Caki2 (cell line): ENCODE results near the gene MTCH2. TPM values are rescaled to one million over a fixed set of nuclear protein-coding genes. Genes with fewer than 3 reads are reported as not detected.
"Not testable (repeated sequence)": the region's sequence is repeated elsewhere in the genome, so short reads cannot be mapped to it uniquely, and the experiment has no call there.

Experiments
- DNase-seq: peaks from one replicate; pipeline ENCODE4 v3.0.0-alpha.2; 2015; ENCODE audit warnings: low read depth
- in situ Hi-C: cut with HindIII; loops from 2 replicates; pipeline ENCODE4 v1.10.0; 2016; ENCODE audit warnings: low sequenced_read_pairs, low pct_unique_long_range_greater_than_20kb, mixed read lengths
- total RNA-seq: library from RNA; depleted of rRNA; stranded (reverse); fragments of >200 nt; shearing (Covaris generic); gene quantifications from 2 replicates; pipeline ENCODE4 v1.2.3, GENCODE V29; 2014; ENCODE audit warnings: low replicate concordance; rRNA removed

MTCH2 gene
- 17.6 and 23.8 TPM in 2 replicates for total RNA-seq

- peak; percentile 94 for DNase-seq
- in situ Hi-C loops: no loop called here
Measured at GRCh38 chr11:47642099-47642855, at the start of gene MTCH2. TSS of gene MTCH2 (minus strand) at chr11:47642559. CDS start at chr11:47642465, 94 bp downstream.

DNA sequence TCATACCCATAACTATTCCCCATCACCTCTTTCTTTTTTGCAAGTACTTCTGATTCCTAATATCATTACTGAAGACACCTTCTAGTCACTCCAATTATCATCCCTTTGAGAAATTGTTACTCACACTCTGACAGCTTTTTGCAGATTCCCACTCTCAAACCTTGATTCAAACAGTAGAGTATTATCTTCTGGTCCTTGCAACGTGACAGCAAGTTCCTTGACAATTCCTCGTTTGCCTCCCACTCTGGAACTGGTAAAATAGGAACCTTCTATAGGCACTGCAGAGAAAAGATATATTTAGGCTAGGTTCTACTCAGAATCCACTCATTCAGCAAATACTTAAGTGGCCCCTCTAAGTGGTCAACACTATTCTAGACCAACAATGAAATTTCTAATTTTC is 49.6 kb upstream of the MTCH2 start:
- in situ Hi-C loops: no loop called here

DNA sequence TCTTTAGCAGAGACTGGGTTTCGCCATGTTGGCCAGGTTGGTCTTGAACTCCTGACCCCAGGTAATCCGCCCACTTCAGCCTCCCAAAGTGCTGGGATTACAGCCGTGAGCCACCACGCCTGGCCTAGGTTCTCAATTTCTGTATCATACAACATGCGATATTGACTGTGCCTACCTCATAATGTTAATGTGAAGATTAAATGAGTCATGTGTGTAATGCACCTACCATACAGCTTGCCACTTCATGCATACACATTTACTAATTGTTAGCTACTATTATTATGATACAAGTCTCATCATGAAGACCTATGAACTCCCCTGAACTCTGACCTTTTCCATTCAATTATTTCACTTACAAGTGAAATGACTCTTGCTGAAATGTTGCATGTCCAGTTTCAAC is 47.1 kb upstream of the MTCH2 start:
- DNase-seq: no peak
- in situ Hi-C loops: no loop called here

More for the DNA sequence above, 49.6 kb upstream of the MTCH2 start:
- DNase-seq: no peak

DNA sequence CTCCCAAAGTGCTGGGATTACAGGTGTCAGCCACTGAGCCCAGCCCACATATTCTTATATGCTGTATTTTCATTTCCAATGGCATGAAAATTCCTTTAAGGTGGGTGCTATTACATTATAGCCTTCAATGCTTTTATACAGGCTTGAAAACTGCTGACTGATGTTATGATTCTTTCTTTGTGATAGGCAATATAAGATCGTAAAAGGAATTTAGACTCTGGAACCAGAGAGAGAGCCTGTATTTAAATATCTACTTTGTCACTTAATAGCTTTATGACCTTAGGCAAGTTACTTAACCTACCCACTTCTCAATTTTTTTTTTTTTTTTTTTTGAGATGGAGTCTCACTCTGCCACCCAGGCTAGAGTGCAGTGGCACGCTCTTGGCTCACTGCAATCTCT is 46.6 kb upstream of the MTCH2 start:
- no peak for DNase-seq
- in situ Hi-C loops: no loop called here

GRCh38 chr11:47688111-47688510 is 45.8 kb upstream of the MTCH2 start:
- DNase-seq: no peak
- in situ Hi-C loops: no loop called here

GRCh38 chr11:47686704-47687103 is 44.3 kb upstream of the MTCH2 start:
- DNase-seq, in situ Hi-C loops: not testable (repeated sequence)

DNA sequence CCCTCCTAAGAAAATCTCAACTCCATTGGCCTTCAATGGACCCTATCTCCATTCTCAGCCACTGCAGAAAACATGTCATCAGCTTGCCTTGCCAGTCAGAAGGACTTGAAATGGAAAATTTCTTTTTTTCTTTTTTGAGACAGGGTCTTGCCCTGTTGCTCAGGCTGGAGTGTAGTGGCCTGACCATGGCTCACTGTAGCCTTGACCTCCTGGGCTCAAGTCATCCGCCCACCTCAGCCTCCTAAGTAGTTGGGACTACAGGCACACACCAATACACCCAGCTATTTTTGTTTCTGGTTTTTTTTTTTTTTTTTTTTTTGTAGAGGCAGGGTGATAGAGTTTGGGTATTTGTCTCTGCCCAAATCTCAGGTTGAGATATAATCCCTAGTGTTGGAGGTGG is 43.8 kb upstream of the MTCH2 start:
- in situ Hi-C loops: no loop called here
- DNase-seq: no peak

GRCh38 chr11:47675851-47676250 is 33.5 kb upstream of the MTCH2 start:
- in situ Hi-C loops: no loop called here
- DNase-seq: no peak

GRCh38 chr11:47672283-47672730 is 29.9 kb upstream of the MTCH2 start:
- DNase-seq: peak; percentile 37
- in situ Hi-C loops: no loop called here

DNA sequence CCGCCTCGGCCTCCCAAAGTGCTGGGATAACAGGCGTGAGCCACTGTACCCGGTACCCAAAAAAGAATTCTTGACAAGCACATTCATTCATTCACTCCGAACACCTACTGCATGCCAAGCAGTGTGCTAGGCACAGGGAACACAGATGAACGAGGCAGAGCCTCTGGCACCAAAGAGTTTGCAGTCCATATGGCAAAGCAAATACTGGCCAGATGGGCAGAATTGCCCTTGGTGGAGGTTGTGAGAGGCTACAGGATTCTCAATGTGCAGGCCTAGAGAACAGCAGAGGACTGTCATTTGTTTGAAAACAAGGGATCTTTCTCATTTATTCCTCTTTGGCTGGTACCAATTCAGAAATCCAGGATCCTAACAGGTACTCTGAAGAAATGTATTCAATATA is 27.5 kb upstream of the MTCH2 start:
- DNase-seq: no peak
- in situ Hi-C loops: no loop called here

- in situ Hi-C loops: no loop called here
- no peak for DNase-seq
Measured at GRCh38 chr11:47668665-47669064, 26.3 kb upstream of the MTCH2 start.

- no peak for DNase-seq
- in situ Hi-C loops: no loop called here
Measured at GRCh38 chr11:47667555-47667954, 25.2 kb upstream of the MTCH2 start.

GRCh38 chr11:47667135-47667534 is 24.8 kb upstream of the MTCH2 start:
- DNase-seq: no peak
- in situ Hi-C loops: no loop called here

DNA sequence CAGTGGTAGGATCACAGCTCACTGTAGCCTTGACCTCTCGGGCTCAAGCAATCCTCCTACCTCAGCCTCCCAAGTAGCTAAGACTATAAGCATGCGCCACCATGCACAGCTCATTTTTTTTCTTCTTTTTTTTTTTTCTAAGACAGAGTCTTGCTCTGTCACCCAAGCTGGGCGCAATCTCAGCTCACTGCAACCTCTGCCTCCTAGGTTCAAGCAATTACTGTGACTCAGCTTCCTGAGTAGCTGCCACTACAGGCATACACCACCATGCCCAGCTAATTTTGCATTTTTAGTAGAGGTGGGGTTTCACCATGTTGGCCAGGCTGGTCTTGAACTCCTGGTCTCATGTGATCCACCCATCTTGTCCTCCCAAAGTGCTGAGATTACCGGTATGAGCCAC is 22.6 kb upstream of the MTCH2 start:
- in situ Hi-C loops: not testable (repeated sequence)
- DNase-seq: peak; percentile 31

DNA sequence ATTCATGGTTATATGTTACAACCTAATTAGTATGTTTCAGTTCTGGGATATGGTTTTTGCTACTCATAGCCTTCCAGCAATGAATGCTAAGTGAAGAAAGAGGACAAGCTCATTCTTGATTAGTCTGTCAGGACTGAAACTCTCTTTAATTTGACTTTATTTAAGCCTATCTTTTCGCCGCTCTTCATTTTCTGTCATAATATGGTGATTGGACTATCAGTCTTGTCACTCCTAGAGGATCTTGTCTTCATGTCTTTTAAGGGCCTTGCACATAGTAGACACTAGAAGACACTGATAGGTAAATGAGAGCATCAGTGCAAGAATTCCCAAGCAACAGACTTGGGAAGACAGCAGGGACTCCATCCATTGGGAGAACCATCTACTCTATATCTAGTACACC is 18.9 kb upstream of the MTCH2 start:
- in situ Hi-C loops: no loop called here
- no peak for DNase-seq

DNA sequence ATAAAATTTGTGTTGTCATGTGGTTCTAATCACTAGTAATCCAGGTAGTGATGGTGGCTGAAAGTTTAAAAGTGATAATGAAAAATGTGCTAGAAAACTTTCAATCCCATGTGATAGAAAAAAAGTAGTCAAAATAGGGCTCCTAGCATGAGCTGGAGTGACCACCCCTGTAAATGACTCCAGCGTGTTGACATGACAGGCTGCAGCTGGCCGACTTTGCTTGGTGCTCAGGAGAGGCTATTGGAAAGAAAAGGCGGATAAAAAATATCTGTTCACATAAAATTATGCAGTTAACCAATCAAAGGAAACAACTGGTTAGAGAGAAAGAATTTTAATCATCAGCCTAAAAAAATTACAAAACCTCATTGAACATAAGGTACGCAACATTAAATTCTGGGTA is 16.9 kb upstream of the MTCH2 start:
- in situ Hi-C loops: no loop called here
- DNase-seq: no peak

GRCh38 chr11:47656260-47656885 is 14.0 kb upstream of the MTCH2 start:
- no peak for DNase-seq
- in situ Hi-C loops: no loop called here

- no peak for DNase-seq
- in situ Hi-C loops: no loop called here
Measured at GRCh38 chr11:47651818-47652469, 9.6 kb upstream of the MTCH2 start.

DNA sequence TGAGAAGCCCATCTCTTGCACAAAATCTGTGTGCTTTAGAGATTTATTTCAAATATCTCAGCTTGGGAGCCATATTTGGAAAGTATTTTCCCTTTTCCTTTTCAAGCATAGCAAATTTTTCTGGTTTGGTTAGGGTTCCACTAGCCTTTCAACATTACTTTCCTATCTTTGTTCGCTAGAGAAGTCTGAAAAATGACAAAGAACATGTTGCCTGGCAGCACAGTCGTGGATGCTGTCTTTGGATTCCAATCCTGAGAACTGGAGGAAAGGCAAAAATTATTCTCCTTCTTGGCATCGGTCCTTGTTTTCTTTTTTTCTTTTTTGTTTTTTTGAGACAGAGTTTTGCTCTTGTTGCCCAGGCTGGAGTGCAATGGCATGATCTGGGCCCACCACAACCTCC is 6.9 kb upstream of the MTCH2 start:
- DNase-seq: no peak
- in situ Hi-C loops: no loop called here
